Hepatocyte (in vitro differentiated cells): ENCODE data around the gene SETD6.

Source experiments
- CTCF ChIP-seq: fragments of 200-600 bp; sonication (generic); IDR thresholded peaks from 2 replicates; pipeline ENCODE4 v1.5.1; 2016; ENCODE audit warnings: antibody characterized with exemption, mild to moderate bottlenecking; ENCODE audit not compliant: poor library complexity
- EZH2 ChIP-seq: fragments of 200-600 bp; sonication (generic); IDR thresholded peaks from 2 replicates; pipeline ENCODE4 v1.6.1; 2016; ENCODE audit warnings: antibody characterized with exemption, mild to moderate bottlenecking, borderline replicate concordance

GRCh38 chr16:58516768-58517107 is 1.4 kb downstream of the SETD6 start:
- TF ChIP-seq EZH2 (no peak), CTCF (no peak)
